Fibroblast of lung (primary cell): Measurements from ENCODE around the gene LTB.

ENCODE experiments used
- EZH2 ChIP-seq: IDR thresholded peaks from 2 replicates; pipeline ENCODE4 v1.5.1; 2012; ENCODE audit warnings: low read length, control low read depth, mild to moderate bottlenecking; ENCODE audit errors: missing control alignments
- TF ChIP-seq, protein P1 (sequence below), 2 donors: IDR thresholded peaks in 1 of 2; conservative IDR thresholded peaks in 1 of 2; 1 replicate in 1 of 2; 2 replicates in 1 of 2; pipeline ENCODE4 v1.5.1; 2011 to 2012; ENCODE audit warnings: low read length in 2 of 2, control low read depth in 1 of 2, inconsistent platforms in 1 of 2, low read depth in 1 of 2, mild to moderate bottlenecking in 1 of 2

DNA sequence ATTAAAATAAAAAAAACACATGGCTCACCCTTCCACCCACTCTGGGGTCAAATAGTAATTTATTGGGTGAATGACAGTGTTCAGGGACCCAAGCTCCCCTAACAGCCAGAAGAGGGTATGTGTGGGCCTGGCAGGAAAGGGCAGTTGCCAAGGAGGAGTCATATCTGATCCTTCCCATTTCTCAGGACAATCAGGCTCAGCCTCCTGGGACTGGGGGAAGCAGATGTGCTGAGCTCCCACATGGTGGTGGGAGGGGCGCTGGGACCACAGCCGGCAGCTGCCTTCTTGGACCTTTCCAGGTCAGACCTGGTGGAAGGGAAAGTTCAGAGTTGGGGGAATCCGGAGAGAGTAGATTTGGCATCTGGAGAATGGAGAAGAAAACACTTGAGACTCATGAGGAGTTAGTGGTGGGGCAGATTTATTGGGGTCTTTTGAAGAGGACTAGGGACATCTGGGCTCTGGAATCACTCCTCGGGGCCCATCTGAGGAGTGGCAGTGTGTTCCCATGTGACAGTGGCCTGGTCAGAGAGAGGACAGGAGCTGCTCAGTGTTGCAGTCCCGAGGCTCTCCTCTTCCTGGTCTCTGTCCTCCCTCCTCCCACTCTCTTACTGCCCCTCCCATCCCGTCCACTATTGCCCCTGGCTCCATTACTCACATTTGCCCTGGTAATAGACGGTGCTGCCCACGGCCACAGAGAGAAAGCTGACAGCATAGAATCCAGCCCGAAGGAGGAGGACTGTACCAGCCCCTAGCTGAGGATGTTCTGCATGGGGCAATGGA is 6.8 kb upstream of the LTB start:
- TF ChIP-seq, protein P1, sequence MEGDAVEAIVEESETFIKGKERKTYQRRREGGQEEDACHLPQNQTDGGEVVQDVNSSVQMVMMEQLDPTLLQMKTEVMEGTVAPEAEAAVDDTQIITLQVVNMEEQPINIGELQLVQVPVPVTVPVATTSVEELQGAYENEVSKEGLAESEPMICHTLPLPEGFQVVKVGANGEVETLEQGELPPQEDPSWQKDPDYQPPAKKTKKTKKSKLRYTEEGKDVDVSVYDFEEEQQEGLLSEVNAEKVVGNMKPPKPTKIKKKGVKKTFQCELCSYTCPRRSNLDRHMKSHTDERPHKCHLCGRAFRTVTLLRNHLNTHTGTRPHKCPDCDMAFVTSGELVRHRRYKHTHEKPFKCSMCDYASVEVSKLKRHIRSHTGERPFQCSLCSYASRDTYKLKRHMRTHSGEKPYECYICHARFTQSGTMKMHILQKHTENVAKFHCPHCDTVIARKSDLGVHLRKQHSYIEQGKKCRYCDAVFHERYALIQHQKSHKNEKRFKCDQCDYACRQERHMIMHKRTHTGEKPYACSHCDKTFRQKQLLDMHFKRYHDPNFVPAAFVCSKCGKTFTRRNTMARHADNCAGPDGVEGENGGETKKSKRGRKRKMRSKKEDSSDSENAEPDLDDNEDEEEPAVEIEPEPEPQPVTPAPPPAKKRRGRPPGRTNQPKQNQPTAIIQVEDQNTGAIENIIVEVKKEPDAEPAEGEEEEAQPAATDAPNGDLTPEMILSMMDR (conservative IDR thresholded peaks at IDR 0.05 in 1 of 2, IDR thresholded peaks at IDR 0.05 in 1 of 2; ENCODE audit: low read depth in 1 of 2, low read length in 2 of 2), result no peak
- no peak for TF ChIP-seq EZH2
